ENCODE measurements around the gene KCNT1. TPM values are rescaled to one million over a fixed set of nuclear protein-coding genes. Genes with fewer than 3 reads are reported as not detected.

KCNT1 gene
- total RNA-seq, 1 donor from 2014 or later = not detected

GRCh38 chr9:135699440-135699839 lies 2.5 kb upstream of the KCNT1 start, which contains the start of gene SOHLH1:
Gene SOHLH1, minus strand, starts transcription at chr9:135699481. Its CDS starts 14 bp downstream, at chr9:135699467.
- DNase-seq (ENCODE audit: low read depth in 2 of 2) = no peak

- no peak for DNase-seq (ENCODE audit: low read depth in 2 of 2)
Observed at GRCh38 chr9:135700525-135700924, 1.5 kb upstream of the KCNT1 start.

- no peak for DNase-seq (ENCODE audit: low read depth in 2 of 2)
Observed at GRCh38 chr9:135701067-135701958, 672 bp upstream of the KCNT1 start.

- no peak for DNase-seq (ENCODE audit: low read depth in 2 of 2)
Observed at GRCh38 chr9:135703726-135704125, 1.7 kb downstream of the KCNT1 start.

- DNase-seq (ENCODE audit: low read depth in 2 of 2) = no peak
Observed at GRCh38 chr9:135704483-135704882, 2.5 kb downstream of the KCNT1 start.

- no peak for DNase-seq (ENCODE audit: low read depth in 2 of 2)
Observed at GRCh38 chr9:135705376-135705775, 3.4 kb downstream of the KCNT1 start.

- no peak for DNase-seq (ENCODE audit: low read depth in 2 of 2)
Observed at GRCh38 chr9:135706288-135706687, 4.3 kb downstream of the KCNT1 start.

- no peak for DNase-seq (ENCODE audit: low read depth in 2 of 2)
Observed at GRCh38 chr9:135707252-135708138, 5.5 kb downstream of the KCNT1 start.

- DNase-seq (ENCODE audit: low read depth in 2 of 2) = no peak
Observed at GRCh38 chr9:135708164-135708563, 6.2 kb downstream of the KCNT1 start.

- DNase-seq (ENCODE audit: low read depth in 2 of 2) = no peak
Observed at GRCh38 chr9:135711391-135711790, 9.4 kb downstream of the KCNT1 start.

GRCh38 chr9:135711881-135712280 lies 9.9 kb downstream of the KCNT1 start:
- DNase-seq (ENCODE audit: low read depth in 2 of 2) = no peak

- DNase-seq (ENCODE audit: low read depth in 2 of 2) = no peak
Observed at GRCh38 chr9:135712613-135713295, 10.8 kb downstream of the KCNT1 start.

GRCh38 chr9:135714242-135715055 lies 12.5 kb downstream of the KCNT1 start:
- DNase-seq (ENCODE audit: low read depth in 2 of 2) = peak in 1 of 2 donors; percentile 28

GRCh38 chr9:135715056-135715595 lies 13.1 kb downstream of the KCNT1 start:
- DNase-seq (ENCODE audit: low read depth in 2 of 2) = no peak

- no peak for DNase-seq (ENCODE audit: low read depth in 2 of 2)
Observed at GRCh38 chr9:135716045-135716444, 14.1 kb downstream of the KCNT1 start.

GRCh38 chr9:135717410-135717809 lies 15.4 kb downstream of the KCNT1 start:
- no peak for DNase-seq (ENCODE audit: low read depth in 2 of 2)

- peak; percentile 80 to 81 for DNase-seq (ENCODE audit: low read depth in 2 of 2)
Observed at GRCh38 chr9:135718616-135719015, 16.6 kb downstream of the KCNT1 start.

- no peak for DNase-seq (ENCODE audit: low read depth in 2 of 2)
Observed at GRCh38 chr9:135719472-135719871, 17.5 kb downstream of the KCNT1 start.

GRCh38 chr9:135722365-135722764 lies 20.4 kb downstream of the KCNT1 start:
- DNase-seq (ENCODE audit: low read depth in 2 of 2) = no peak

- peak; percentile 89 to 92 for DNase-seq (ENCODE audit: low read depth in 2 of 2)
Observed at GRCh38 chr9:135724186-135724787, 22.3 kb downstream of the KCNT1 start.
